GM10266 (cell line): ENCODE results near the gene UNC13B.
"Not testable (repeated sequence)": the region's sequence is repeated elsewhere in the genome, so short reads cannot be mapped to it uniquely, and the experiment has no call there.

ENCODE experiments used
- DNase-seq: peaks from one replicate; pipeline ENCODE4 v3.0.0; 2012; ENCODE audit errors: extremely low spot score
- TF ChIP-seq, protein P1 (sequence below): IDR thresholded peaks from 2 replicates; pipeline ENCODE4 v1.5.1; 2012; ENCODE audit warnings: mild to moderate bottlenecking, low read depth; ENCODE audit not compliant: control insufficient read depth, insufficient read depth; ENCODE audit errors: missing control alignments

The UNC13B gene

GRCh38 chr9:35116898-35117551 lies 44.8 kb upstream of the UNC13B start:
- peak; percentile 80 for DNase-seq
- TF ChIP-seq, protein P1, sequence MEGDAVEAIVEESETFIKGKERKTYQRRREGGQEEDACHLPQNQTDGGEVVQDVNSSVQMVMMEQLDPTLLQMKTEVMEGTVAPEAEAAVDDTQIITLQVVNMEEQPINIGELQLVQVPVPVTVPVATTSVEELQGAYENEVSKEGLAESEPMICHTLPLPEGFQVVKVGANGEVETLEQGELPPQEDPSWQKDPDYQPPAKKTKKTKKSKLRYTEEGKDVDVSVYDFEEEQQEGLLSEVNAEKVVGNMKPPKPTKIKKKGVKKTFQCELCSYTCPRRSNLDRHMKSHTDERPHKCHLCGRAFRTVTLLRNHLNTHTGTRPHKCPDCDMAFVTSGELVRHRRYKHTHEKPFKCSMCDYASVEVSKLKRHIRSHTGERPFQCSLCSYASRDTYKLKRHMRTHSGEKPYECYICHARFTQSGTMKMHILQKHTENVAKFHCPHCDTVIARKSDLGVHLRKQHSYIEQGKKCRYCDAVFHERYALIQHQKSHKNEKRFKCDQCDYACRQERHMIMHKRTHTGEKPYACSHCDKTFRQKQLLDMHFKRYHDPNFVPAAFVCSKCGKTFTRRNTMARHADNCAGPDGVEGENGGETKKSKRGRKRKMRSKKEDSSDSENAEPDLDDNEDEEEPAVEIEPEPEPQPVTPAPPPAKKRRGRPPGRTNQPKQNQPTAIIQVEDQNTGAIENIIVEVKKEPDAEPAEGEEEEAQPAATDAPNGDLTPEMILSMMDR = peak; percentile 96

DNA sequence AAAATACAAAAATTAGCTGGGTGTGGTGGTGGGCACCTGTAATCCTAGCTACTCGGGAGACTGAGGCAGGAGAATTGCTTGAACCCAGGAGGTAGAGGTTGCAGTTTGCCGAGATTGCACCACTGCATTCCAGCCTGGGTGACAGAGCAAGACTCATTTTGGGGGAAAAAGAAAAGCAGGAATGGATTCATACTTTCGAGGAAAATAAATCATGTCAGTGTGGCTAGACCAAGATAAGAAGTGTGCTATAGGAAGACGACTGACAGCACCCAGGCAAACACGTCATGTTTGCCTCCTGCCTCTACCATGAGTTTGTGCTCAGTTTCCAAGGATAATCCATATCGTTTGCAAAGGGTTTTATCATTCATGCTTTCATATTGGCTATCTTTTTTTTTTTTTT lies 26.9 kb upstream of the UNC13B start:
- TF ChIP-seq, protein P1 = no peak
- no peak for DNase-seq

DNA sequence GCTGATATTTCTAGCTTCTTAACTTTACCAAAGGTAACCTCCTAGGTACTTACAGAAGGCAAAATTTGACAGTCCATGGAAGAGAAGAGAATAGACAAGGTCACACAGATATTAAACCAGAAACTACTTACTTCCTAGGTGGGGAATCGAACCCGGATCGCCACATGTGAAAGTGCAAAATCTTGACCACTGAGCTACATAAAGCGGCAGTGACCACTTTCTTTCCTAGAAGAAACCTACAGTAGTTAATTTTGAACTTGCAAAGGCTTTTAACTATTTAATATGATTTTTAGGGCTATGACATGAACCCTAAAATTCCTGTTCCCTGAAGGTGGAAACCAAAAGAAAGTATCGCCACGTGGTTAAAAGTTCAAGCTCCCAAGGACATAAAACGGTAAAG lies 25.8 kb upstream of the UNC13B start:
- no peak for DNase-seq
- TF ChIP-seq, protein P1 = no peak

DNA sequence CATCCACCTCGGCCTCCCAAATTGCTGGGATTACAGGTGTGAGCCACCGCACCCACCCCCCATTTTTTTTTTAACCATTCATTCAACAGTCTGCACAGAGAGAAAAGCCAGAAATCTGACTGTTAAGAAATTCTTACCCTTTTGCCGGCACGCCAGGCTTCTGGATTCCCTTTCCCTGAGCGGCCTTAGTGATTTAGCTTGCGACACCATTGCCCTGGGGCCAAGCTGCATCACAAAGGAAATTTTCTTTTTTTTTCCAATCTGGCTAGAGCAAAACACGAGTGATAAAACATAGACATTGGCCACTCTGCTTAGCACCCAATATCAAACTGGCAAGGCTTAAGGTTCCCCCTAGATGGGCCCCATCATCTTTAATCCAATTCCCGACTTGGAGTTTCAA lies 24.9 kb upstream of the UNC13B start:
- DNase-seq = no peak
- TF ChIP-seq, protein P1 = no peak

DNA sequence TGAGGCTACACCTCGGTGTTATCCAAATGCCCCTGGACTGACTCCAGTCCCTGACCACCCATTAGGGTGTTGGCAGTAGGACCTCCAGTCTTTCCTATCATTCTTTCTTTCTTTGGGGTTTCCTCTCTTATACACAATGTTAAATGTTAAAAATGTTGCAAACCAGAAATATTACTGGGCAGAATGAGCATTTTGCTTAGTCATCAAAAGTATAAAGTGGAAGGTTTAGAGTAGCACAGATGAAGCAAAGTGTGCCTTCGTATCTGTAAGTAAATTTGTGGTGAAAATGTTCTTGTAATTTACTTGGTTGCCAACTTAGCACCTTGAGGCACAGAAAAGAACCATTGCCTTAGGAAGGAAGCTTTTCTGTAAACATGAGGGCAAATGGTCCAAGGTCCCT lies 21.7 kb upstream of the UNC13B start:
- TF ChIP-seq, protein P1 = no peak
- no peak for DNase-seq

DNA sequence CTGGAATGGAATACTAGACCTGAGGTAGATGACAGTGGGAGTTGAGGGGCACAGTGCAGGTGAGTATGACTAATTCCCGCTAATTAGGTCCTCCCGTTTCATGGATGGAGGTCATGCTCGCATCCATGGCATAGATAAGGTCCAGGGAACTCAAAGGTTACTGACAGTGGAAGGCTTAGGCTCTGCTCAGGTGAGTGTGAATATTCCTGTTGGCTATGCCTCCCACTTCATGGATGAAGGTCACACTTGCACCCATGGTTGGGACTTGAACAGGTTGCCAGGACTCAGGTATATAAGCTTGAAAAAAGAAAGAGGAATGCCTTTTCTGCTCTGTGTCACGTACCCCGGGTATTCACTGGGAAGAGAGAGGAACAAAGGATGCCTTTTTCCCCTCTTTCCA lies 19.8 kb upstream of the UNC13B start:
- DNase-seq = no peak
- TF ChIP-seq, protein P1 = no peak

GRCh38 chr9:35147941-35148563 lies 13.8 kb upstream of the UNC13B start:
- DNase-seq = not testable (repeated sequence)
